Measurements from ENCODE around the gene C16orf74. TPM values are rescaled to one million over a fixed set of nuclear protein-coding genes. Genes with fewer than 3 reads are reported as not detected.

Gene C16orf74
- total RNA-seq, 1 donor from 2014 or later = 4.7 TPM

- H2AFZ ChIP-seq (ENCODE audit: low read depth, low read length) = peak overlapping the region; percentile 57
- no peaks in the 10 kb centered on the region for H3K9me3 ChIP-seq (ENCODE audit: insufficient read depth, low read depth, low read length)
- H3K4me1 ChIP-seq (ENCODE audit: insufficient read depth, low read length) = peaks cover 8% of the 10 kb centered on the region
- peaks cover 12% of the 10 kb centered on the region for H3K27me3 Mint-ChIP-seq (ENCODE audit: low read depth, unreplicated experiment)
- H3K9ac ChIP-seq (ENCODE audit: low read length) = no peak overlapping the region
- DNase-seq (ENCODE audit: low read depth) (peak; percentile 14), FAIRE-seq (no peak)
- TF ChIP-seq CTCF (IDR thresholded peaks at IDR 0.05; ENCODE audit: insufficient read depth, low read depth, low read length) (no peak), EZH2 (IDR thresholded peaks at IDR 0.05; ENCODE audit: insufficient read depth, low read length) (no peak)
- H3K27me3 ChIP-seq (ENCODE audit: insufficient read depth, low read length) = no peaks in the 10 kb centered on the region
- no peak overlapping the region for H3K27ac ChIP-seq (ENCODE audit: low read depth, low read length)
- H3K4me3 Mint-ChIP-seq (ENCODE audit: unreplicated experiment) = no peak overlapping the region
- no peak overlapping the region for H3K27ac Mint-ChIP-seq (ENCODE audit: unreplicated experiment)
- peak overlapping the region; percentile 6 for H3K4me2 ChIP-seq (ENCODE audit: low read length)
- H4K20me1 ChIP-seq (ENCODE audit: insufficient read depth, low read length) = peaks cover 3% of the 10 kb centered on the region
- H3K36me3 Mint-ChIP-seq (ENCODE audit: low read depth, unreplicated experiment) = peaks cover 11% of the 10 kb centered on the region
- H3K4me3 ChIP-seq (ENCODE audit: insufficient read depth, low read depth, low read length) = no peak overlapping the region
- H3K4me1 Mint-ChIP-seq (ENCODE audit: low read depth, unreplicated experiment) = no peaks in the 10 kb centered on the region
- H3K79me2 ChIP-seq (ENCODE audit: insufficient read depth, low read length) = no peaks in the 10 kb centered on the region
- no peaks in the 10 kb centered on the region for H3K36me3 ChIP-seq (ENCODE audit: insufficient read depth, low read length)
- peaks cover 3% of the 10 kb centered on the region for H3K9me3 Mint-ChIP-seq (ENCODE audit: unreplicated experiment)
These were observed 21.3 kb downstream of the C16orf74 start for GRCh38 chr16:85729452-85730185.

- no peak for DNase-seq (ENCODE audit: low read depth)
- TF ChIP-seq CTCF (IDR thresholded peaks at IDR 0.05; ENCODE audit: insufficient read depth, low read depth, low read length) (no peak), EZH2 (IDR thresholded peaks at IDR 0.05; ENCODE audit: insufficient read depth, low read length) (no peak)
- peaks cover 3% of the 10 kb centered on the region for H4K20me1 ChIP-seq (ENCODE audit: insufficient read depth, low read length)
These were observed 22.0 kb downstream of the C16orf74 start for GRCh38 chr16:85728879-85729278.

GRCh38 chr16:85724936-85725335 is 26.0 kb downstream of the C16orf74 start:
- no peaks in the 10 kb centered on the region for H4K20me1 ChIP-seq (ENCODE audit: insufficient read depth, low read length)
- H2AFZ ChIP-seq (ENCODE audit: low read depth, low read length) = no peak overlapping the region
- H3K9me3 ChIP-seq (ENCODE audit: insufficient read depth, low read depth, low read length) = no peaks in the 10 kb centered on the region
- peaks cover 6% of the 10 kb centered on the region for H3K4me1 ChIP-seq (ENCODE audit: insufficient read depth, low read length)
- peaks cover 10% of the 10 kb centered on the region for H3K36me3 Mint-ChIP-seq (ENCODE audit: low read depth, unreplicated experiment)
- no peaks in the 10 kb centered on the region for H3K4me1 Mint-ChIP-seq (ENCODE audit: low read depth, unreplicated experiment)
- no peaks in the 10 kb centered on the region for H3K79me2 ChIP-seq (ENCODE audit: insufficient read depth, low read length)
- H3K27ac ChIP-seq (ENCODE audit: low read depth, low read length) = no peak overlapping the region
- H3K9me3 Mint-ChIP-seq (ENCODE audit: unreplicated experiment) = peaks cover 3% of the 10 kb centered on the region
- H3K27me3 Mint-ChIP-seq (ENCODE audit: low read depth, unreplicated experiment) = peaks cover 17% of the 10 kb centered on the region
- FAIRE-seq = no peak
- H3K4me2 ChIP-seq (ENCODE audit: low read length) = no peak overlapping the region
- no peak overlapping the region for H3K4me3 ChIP-seq (ENCODE audit: insufficient read depth, low read depth, low read length)
- H3K4me3 Mint-ChIP-seq (ENCODE audit: unreplicated experiment) = no peak overlapping the region
- no peaks in the 10 kb centered on the region for H3K36me3 ChIP-seq (ENCODE audit: insufficient read depth, low read length)
- H3K27ac Mint-ChIP-seq (ENCODE audit: unreplicated experiment) = no peak overlapping the region
- DNase-seq (ENCODE audit: low read depth) = no peak
- no peaks in the 10 kb centered on the region for H3K27me3 ChIP-seq (ENCODE audit: insufficient read depth, low read length)
- TF ChIP-seq CTCF (IDR thresholded peaks at IDR 0.05; ENCODE audit: insufficient read depth, low read depth, low read length) (no peak), EZH2 (IDR thresholded peaks at IDR 0.05; ENCODE audit: insufficient read depth, low read length) (no peak)
- no peak overlapping the region for H3K9ac ChIP-seq (ENCODE audit: low read length)

More at GRCh38 chr16:85728879-85729278, 22.0 kb downstream of the C16orf74 start:
- no peak overlapping the region for H2AFZ ChIP-seq (ENCODE audit: low read depth, low read length)
- peaks cover 11% of the 10 kb centered on the region for H3K36me3 Mint-ChIP-seq (ENCODE audit: low read depth, unreplicated experiment)
- H3K79me2 ChIP-seq (ENCODE audit: insufficient read depth, low read length) = no peaks in the 10 kb centered on the region
- H3K27me3 ChIP-seq (ENCODE audit: insufficient read depth, low read length) = no peaks in the 10 kb centered on the region
- H3K27ac ChIP-seq (ENCODE audit: low read depth, low read length) = no peak overlapping the region
- no peak overlapping the region for H3K27ac Mint-ChIP-seq (ENCODE audit: unreplicated experiment)
- no peak overlapping the region for H3K4me3 Mint-ChIP-seq (ENCODE audit: unreplicated experiment)
- peaks cover 17% of the 10 kb centered on the region for H3K27me3 Mint-ChIP-seq (ENCODE audit: low read depth, unreplicated experiment)
- H3K4me1 Mint-ChIP-seq (ENCODE audit: low read depth, unreplicated experiment) = no peaks in the 10 kb centered on the region
- H3K9me3 ChIP-seq (ENCODE audit: insufficient read depth, low read depth, low read length) = no peaks in the 10 kb centered on the region
- no peak overlapping the region for H3K4me2 ChIP-seq (ENCODE audit: low read length)
- H3K36me3 ChIP-seq (ENCODE audit: insufficient read depth, low read length) = no peaks in the 10 kb centered on the region
- H3K4me3 ChIP-seq (ENCODE audit: insufficient read depth, low read depth, low read length) = no peak overlapping the region
- H3K9ac ChIP-seq (ENCODE audit: low read length) = no peak overlapping the region
- peaks cover 3% of the 10 kb centered on the region for H3K9me3 Mint-ChIP-seq (ENCODE audit: unreplicated experiment)
- no peak for FAIRE-seq
- H3K4me1 ChIP-seq (ENCODE audit: insufficient read depth, low read length) = peaks cover 8% of the 10 kb centered on the region
